Mesodermal cell (in vitro differentiated cells): ENCODE data around the gene GRIA1.

ENCODE experiments used
- H3K27ac ChIP-seq: 2 replicates; pipeline ENCODE4 v1.7.0; 2013; ENCODE audit warnings: mild to moderate bottlenecking, low read depth, low read length, moderate library complexity; ENCODE audit not compliant: severe bottlenecking
- H3K36me3 ChIP-seq: 2 replicates; pipeline ENCODE4 v1.7.1; 2013; ENCODE audit warnings: mild to moderate bottlenecking, low read length, moderate library complexity; ENCODE audit not compliant: control insufficient read depth, insufficient read depth
- H3K4me1 ChIP-seq: one replicate; pipeline ENCODE4 v1.7.1; 2013; ENCODE audit warnings: mild to moderate bottlenecking, low read length; ENCODE audit not compliant: insufficient read depth, control insufficient read depth, poor library complexity, severe bottlenecking
- H3K4me3 ChIP-seq: 2 replicates; pipeline ENCODE4 v1.7.0; 2013; ENCODE audit warnings: low read length, control low read depth, mild to moderate bottlenecking; ENCODE audit not compliant: insufficient read depth, poor library complexity, severe bottlenecking; ENCODE audit errors: extremely low read depth
- H3K9me3 ChIP-seq: 2 replicates; pipeline ENCODE4 v1.7.1; 2013; ENCODE audit warnings: mild to moderate bottlenecking, low read length, moderate library complexity; ENCODE audit not compliant: control insufficient read depth
- WGBS, 2 experiments: methylation state at CpG; one replicate each; pipeline ENCODE4 v1.1.5; 2013; ENCODE audit warnings: missing lambda C conversion rate in 2 of 2; ENCODE audit not compliant: insufficient coverage in 2 of 2; 5-methylcytosine and 5-hydroxymethylcytosine counted together

GRIA1 gene

DNA sequence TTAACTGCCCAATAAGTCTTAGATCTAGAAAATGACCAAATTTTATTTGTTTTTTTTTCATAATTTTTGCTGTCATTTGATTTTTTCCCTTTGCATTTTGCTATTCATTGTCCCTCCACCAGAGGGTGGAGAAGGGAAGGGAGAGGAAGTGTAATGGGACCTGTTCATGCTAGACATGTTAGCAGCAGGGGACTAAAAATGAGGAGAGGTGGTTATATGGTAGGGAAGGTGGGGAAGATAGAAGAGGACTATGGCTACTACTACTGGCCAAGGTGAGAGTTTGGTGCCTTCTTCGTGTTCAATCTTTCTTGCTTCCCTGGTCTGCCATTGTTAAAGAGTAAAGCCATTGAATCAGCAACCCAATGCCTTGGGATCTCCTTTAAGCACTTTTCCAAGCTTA, 6.4 kb downstream of the GRIA1 start:
- Histone ChIP-seq H3K9me3 (no peaks in the 10 kb centered on the region), H3K4me3 (no peak overlapping the region), H3K4me1 (no peaks in the 10 kb centered on the region), H3K36me3 (no peaks in the 10 kb centered on the region), H3K27ac (no peak overlapping the region)
- no CpG with 5 or more reads among the region's 1 CpG for WGBS, 2 experiments

DNA sequence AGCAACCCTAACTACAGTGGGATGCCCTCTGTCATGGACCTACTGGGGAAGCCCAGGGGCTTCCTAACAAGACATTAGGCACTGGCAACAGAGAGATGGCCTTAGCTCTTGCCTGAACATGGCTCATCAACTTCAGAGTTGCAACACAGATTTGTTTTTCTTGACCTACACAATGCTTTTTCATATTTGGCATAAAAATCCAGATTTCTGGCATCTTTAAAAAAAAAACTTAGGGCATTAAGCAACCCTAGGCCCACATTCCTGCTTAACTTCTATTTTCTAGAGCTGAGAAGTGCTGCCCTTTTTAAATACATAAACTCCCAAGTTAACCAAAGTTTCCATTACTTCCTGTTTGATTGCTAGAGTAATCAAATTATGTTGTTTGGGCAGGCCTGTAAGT, 8.0 kb downstream of the GRIA1 start:
- H3K4me1 ChIP-seq, result no peaks in the 10 kb centered on the region
- H3K27ac ChIP-seq, result no peak overlapping the region
- no peak overlapping the region for H3K4me3 ChIP-seq
- H3K9me3 ChIP-seq, result no peaks in the 10 kb centered on the region
- H3K36me3 ChIP-seq, result no peaks in the 10 kb centered on the region

DNA sequence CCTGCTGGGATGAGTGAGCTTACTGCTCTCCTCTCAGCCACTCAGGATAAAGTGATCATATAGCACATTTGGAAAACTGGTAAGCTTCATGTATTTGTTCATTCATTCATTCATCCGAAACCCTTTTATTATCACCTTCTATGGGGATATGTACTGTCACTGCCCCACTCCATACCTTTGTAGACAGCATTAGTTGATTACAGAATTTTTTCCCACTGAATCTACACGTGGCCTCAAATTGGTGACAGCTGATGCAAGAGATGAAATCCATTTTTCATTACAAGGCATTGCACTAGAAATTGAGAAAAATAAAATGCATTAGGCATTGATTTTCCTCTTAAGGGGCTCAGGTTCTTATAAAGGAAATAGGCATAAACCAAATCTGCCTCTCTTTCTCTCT, 9.7 kb downstream of the GRIA1 start:
- H3K4me3 ChIP-seq, result no peak overlapping the region
- WGBS, 2 experiments, result no CpG with 5 or more reads among the region's 2 CpGs
- no peak overlapping the region for H3K27ac ChIP-seq
- H3K36me3 ChIP-seq, result no peaks in the 10 kb centered on the region
- H3K4me1 ChIP-seq, result no peaks in the 10 kb centered on the region
- H3K9me3 ChIP-seq, result no peaks in the 10 kb centered on the region

DNA sequence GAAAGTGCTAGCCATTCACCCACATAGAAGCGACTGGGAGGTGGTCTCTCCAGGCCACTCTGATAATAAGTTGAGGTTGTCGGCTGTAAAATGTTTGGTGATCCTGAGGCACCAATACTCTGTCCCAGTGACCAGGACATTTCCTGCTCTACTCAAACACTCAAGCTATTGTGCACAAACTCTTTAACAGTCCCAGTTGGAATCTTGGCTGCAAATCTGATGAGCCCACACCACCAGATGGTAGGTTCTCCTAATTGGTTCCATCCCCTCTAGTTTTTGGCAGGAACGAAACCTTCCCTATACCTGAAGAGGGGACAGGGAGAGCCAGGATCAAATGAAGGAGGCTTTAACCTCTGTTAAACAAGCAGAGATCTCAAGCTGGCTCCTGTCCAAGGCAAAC, 14.3 kb downstream of the GRIA1 start:
- no CpG with 5 or more reads among the region's 3 CpGs for WGBS, 2 experiments

DNA sequence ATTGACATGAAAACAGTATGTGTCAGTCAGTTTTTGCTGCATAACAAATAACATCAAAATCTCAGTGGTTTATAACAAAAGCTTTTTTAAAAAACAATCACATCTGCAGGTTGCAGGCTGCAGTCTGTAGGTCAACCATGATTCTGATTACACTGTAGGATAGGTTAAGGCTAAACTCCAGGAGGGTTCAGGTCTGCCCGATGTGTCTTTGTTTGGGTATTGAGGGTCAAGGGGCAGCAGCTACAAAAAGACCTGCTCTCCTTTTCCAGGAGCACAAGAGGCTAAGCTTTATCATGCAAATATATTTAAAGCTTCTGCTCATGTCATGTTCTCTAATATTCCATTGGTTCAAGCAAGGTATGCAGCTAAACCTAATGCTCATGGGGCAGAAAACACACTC, 18.2 kb downstream of the GRIA1 start:
- no peaks in the 10 kb centered on the region for H3K36me3 ChIP-seq
- H3K27ac ChIP-seq, result no peak overlapping the region
- no peak overlapping the region for H3K4me3 ChIP-seq
- H3K9me3 ChIP-seq, result no peaks in the 10 kb centered on the region
- no peaks in the 10 kb centered on the region for H3K4me1 ChIP-seq
- WGBS, 2 experiments, result 67% methylated on average over 1 of the region's 1 CpG; no CpG with 5 or more reads in 1 of the 2 experiments

More for the DNA sequence above, 14.3 kb downstream of the GRIA1 start:
- H3K27ac ChIP-seq, result no peak overlapping the region
- H3K9me3 ChIP-seq, result no peaks in the 10 kb centered on the region
- H3K36me3 ChIP-seq, result no peaks in the 10 kb centered on the region
- no peaks in the 10 kb centered on the region for H3K4me1 ChIP-seq
- no peak overlapping the region for H3K4me3 ChIP-seq

DNA sequence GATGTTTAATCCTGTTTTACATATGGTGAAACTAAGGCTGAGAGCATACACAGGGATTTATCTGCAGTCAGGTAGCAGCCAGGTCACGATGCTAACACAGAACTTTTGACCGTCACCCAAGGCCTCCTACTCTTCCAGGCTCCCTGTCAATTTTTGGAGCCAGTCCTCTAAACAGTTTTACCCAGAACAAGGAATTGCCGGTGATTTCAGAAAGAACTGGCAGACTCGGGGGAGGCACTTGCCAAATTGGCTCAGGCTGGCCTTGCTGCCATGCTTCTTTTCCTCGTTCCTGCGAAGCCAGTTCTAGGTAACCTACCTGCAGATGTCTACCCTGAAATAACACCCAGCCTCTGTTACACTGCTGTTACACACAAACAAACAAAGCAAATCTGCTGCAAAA, 21.2 kb downstream of the GRIA1 start:
- Histone ChIP-seq H3K27ac (no peak overlapping the region), H3K9me3 (peaks cover 8% of the 10 kb centered on the region), H3K4me3 (no peak overlapping the region), H3K36me3 (no peaks in the 10 kb centered on the region), H3K4me1 (no peaks in the 10 kb centered on the region)
- WGBS, 2 experiments, result 78 to 95% methylated on average over 4 to 6 of the region's 6 CpGs

DNA sequence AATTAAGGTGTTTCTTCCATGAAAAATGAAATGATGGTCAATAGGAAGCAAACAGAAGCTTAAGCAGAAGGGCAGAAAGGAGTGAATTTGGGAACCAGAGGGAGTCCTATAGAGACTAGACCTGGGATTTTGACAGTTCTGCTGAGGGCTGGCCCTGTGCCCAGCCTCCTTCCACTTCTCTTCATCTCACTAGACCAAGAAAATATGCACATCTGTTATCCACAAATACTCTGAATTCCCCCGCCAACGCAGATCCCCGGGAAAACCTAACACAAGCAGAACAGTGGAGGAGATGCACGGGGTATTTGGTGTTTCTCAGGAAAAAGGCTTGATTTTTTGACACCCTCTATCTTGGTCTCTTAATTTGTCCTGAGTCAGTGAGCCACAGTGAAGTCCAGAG, 22.7 kb downstream of the GRIA1 start:
- no peaks in the 10 kb centered on the region for H3K4me1 ChIP-seq
- WGBS, 2 experiments, result 86 to 91% methylated on average over 1 to 4 of the region's 4 CpGs
- no peak overlapping the region for H3K4me3 ChIP-seq
- peaks cover 8% of the 10 kb centered on the region for H3K9me3 ChIP-seq
- H3K36me3 ChIP-seq, result no peaks in the 10 kb centered on the region
- H3K27ac ChIP-seq, result no peak overlapping the region

DNA sequence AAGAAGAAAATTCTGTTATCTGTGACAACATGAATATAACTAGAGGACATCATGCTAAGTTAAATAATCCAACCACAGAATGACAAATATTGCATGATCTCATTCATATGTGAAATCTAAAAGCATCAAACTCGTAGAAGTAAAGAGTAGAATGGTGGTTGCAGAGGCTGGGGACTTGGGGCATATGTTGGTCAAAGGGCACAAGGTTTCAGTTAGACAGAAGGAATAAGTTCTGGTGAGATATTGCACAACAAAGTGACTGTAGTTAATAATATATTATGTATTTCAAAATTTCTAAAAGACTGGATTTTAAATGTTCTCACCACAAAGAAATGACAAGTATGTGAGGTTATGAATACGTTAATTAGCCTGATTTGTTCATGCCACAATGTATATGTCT, 24.8 kb downstream of the GRIA1 start:
- WGBS, 2 experiments, result no CpG with 5 or more reads among the region's 2 CpGs

DNA sequence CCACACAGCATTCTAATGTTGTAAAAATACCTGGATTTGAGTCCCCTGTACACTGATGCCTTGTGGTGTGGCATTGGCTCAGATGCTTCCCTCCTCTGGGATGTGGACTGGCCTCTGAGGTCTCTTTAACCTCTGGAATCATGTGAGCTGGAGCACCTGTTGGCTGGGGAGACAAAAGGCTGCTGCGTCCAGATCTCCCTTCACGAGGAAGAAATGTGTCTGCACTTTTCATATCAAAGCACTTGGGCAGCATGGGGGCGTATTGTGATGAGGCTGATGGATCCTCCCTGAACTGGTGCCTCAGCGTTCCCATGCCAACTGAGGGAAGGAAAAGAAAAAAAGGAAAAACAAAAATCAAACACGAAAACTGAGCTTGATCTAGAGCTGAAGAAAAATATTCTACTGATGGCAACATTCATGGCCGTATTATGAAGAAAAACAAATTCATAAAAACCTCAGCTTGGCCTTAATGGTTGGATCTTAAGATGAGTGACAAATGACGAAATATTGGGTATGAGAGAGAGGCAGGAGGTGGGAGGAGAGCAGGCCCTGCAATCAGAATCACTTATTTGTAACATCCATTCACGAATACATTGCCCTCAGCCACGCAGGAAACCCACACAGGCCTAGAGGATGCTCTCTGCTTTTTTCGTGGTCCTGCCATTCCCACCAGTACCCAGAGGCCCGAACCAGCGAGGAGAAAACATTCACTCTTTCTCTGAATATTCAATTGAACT, 26.2 kb downstream of the GRIA1 start:
- Histone ChIP-seq H3K9me3 (peaks cover 8% of the 10 kb centered on the region), H3K36me3 (no peaks in the 10 kb centered on the region), H3K27ac (no peak overlapping the region), H3K4me1 (peaks cover 7% of the 10 kb centered on the region), H3K4me3 (no peak overlapping the region)
- 57 to 66% methylated on average over 9 to 10 of the region's 12 CpGs for WGBS, 2 experiments

More for the DNA sequence above, 24.8 kb downstream of the GRIA1 start:
- Histone ChIP-seq H3K4me1 (no peaks in the 10 kb centered on the region), H3K36me3 (no peaks in the 10 kb centered on the region), H3K9me3 (peaks cover 8% of the 10 kb centered on the region), H3K4me3 (no peak overlapping the region), H3K27ac (no peak overlapping the region)

DNA sequence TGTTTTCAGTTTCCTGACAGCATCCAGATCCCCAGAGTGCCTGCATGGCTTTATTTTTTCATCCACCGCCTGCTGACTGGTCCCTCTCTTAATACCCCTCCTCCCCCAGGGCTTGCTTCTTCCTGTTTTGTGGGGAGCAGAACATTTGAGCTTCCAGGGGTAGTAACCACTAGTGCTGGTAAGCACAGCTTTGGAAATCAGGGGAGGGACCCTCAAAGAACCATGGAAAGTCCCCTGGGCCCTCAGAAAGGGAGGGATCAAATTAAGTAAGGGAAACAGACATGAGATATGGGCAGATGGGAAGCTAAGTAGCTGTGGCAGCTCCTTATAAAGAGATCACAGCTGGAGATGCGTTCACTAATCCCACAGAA, 26.8 kb downstream of the GRIA1 start:
- no peak overlapping the region for H3K4me3 ChIP-seq
- H3K27ac ChIP-seq, result no peak overlapping the region
- no peaks in the 10 kb centered on the region for H3K36me3 ChIP-seq
- peaks cover 7% of the 10 kb centered on the region for H3K4me1 ChIP-seq
- 71 to 83% methylated on average over 1 to 2 of the region's 2 CpGs for WGBS, 2 experiments
- H3K9me3 ChIP-seq, result peaks cover 8% of the 10 kb centered on the region

DNA sequence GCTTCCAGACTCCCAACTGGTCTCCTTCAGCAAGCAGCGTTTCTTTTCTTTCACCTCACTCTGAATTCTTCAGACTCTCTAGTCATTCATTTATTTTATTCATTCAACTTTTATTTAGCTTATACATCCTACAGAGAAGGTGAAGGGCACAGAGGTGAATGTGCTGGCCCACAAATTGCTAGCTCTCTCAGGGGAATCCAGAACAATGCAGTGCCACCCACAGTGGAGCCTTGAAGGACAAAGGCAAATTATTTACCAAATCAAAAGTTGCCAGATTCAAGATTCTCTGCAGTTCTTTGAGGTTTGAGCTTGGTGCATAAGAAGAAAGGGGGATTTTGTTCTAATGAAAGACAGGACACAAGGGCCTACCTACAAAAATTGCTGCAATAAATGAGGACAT, 29.7 kb downstream of the GRIA1 start:
- 89% methylated on average over 1 of the region's 1 CpG; no CpG with 5 or more reads in 1 of the 2 experiments for WGBS, 2 experiments
- no peak overlapping the region for H3K27ac ChIP-seq
- peaks cover 7% of the 10 kb centered on the region for H3K4me1 ChIP-seq
- no peaks in the 10 kb centered on the region for H3K36me3 ChIP-seq
- no peaks in the 10 kb centered on the region for H3K9me3 ChIP-seq
- H3K4me3 ChIP-seq, result no peak overlapping the region
